Measurements from ENCODE around the gene TOX2.
A peak's percentile ranks its signal among the peaks of the same experiment; 100 is the strongest.

TOX2 gene

GRCh38 chr20:44075191-44075949 is 160.7 kb downstream of the TOX2 start:
- DNase-seq (ENCODE audit: low read depth in 2 of 2) = no peak

GRCh38 chr20:44075950-44076232 is 161.2 kb downstream of the TOX2 start:
- no peak for DNase-seq (ENCODE audit: low read depth in 2 of 2)

DNA sequence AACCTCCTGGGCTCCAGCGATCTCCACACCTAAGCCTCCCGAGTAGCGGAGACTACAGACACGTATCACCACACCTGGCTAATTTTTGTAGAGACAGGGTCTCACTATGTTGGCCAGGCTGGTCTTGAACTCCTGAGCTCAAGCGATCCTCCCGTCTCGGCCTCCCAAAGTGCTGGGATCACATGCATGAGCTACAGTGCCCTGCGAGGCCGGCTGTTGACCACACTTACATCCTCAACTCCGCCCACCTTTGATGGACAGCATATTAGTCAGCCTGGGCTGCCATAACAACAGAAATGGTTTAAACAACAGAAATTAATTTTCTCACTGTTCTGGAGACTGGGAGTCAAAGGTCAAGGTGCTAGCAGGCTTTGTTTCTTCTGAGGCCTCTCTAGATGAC is 164.6 kb downstream of the TOX2 start:
- no peak for DNase-seq (ENCODE audit: low read depth in 2 of 2)

DNA sequence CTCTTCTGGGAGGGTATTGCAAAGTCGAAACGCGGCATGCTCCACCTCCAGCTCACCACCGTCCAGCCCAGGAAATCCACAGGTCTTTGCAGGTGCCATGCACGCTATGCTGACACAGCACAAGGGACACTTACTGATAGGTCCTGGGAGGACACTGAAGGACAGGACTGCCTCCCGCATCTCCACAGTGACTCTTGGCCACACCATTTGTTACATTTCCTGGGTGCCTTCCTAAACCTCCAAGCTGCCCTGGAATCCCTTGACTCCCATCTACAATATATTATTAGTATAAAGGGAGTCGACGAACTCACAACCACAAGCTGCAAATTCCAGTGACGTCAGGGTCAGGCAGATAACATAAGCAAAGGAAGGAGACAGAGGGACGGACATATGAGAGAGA is 165.4 kb downstream of the TOX2 start:
- no peak for DNase-seq (ENCODE audit: low read depth in 2 of 2)

DNA sequence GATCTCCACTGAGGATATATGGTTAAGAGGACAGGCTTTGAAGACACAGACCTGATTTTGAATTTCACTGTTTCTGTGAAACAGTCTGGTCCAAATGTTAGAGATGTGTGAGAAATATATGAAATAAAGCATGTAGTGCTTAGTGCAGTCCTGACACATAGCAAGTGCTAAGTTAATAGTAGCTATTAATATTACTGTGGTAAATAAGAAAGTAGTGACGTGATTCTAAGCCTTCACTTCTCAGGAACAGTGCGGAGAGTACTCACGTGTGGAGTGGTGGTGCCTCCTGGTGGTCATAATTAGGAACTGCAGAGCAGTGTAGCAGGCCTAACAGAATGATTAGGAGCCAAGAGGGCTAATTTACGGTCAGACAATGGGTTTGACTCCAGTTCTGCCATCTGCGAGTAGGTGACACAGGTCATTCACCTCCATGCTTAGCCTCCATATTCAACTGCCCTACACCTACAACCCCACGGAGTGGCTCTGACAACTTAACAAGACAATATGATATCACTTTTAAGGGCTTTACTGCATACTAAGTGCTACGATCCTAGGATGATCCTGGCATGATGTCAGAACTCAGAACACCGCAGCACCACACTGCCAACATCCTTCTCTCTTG is 166.1 kb downstream of the TOX2 start:
- peak; percentile 58 to 69 for DNase-seq (ENCODE audit: low read depth in 2 of 2)

DNA sequence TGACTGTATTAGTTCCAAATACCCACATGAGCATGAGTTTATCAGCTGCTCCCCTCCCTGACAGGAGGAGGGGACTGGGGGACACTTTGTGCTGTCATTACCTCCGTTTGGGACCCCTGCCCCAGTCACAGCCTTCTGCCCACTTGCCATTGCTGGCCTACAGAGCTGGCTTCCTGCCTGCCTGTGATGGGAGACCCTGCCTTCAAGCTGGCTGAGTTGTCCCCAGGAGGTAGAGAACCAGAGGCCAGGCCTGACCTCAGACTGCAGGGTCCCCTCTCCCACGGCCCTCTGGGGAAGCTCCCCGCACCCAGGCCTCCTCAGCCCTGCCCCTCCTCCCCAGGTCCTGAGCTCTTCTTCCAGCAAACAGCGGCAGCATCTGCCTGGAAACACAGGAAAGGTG is 166.8 kb downstream of the TOX2 start:
- no peak for DNase-seq (ENCODE audit: low read depth in 2 of 2)

DNA sequence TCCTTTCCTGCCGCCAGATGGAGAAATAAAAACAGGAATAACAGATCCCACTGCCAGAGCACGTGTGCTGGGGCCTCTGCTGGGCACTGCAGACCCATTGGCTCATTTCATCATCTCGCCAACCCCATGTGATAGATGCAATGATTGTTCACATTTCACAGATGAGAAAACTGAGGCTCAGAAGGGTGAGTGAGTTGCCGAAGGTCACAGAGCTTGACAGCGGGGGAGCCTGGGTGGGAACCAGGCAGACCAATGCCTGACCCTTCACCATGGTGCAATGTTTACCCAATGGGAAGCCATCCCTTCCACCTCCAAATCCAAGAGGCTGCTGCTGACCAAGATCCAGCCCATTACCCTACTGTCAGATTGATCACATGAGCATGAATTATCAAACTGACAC is 167.2 kb downstream of the TOX2 start:
- no peak for DNase-seq (ENCODE audit: low read depth in 2 of 2)

- DNase-seq (ENCODE audit: low read depth in 2 of 2) = no peak
Observed at GRCh38 chr20:44083220-44083933, 168.7 kb downstream of the TOX2 start.

DNA sequence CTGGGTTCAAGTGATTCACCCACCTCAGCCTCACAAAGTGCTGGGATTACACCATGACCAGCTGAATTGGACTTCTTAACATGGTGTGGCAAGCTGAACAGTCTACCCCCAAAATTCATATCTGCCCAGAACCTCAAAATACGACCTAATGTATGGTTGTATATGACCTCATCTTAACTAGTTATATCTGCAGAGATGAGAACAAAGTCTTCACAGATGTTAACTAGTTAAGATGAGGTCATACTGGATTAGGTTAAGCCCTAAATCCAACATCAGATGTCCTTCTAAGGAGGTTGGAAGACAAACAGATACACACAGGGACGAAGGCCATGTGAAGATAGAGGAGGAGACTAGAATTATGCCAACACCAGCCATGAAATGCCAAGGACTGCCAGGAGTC is 169.8 kb downstream of the TOX2 start:
- no peak for DNase-seq (ENCODE audit: low read depth in 2 of 2)

DNA sequence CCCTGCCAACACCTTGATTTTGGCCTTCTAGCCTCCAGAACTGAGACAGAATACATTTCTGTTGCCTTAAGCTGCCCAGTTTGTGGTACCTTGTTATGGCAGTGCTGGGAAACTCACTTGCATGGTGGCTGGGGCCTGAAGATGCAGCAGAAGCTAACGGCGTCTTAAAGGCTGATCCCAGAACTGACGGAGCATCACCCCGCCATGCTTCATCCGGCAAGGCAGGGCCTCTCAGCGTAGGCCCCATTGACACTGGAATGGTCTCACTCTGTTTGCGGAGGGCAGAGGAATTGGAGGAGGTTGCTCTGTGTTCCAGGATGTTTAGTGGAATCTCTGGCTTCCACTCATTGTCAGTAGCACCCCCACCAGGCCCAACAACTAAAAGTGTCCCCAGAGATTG is 170.2 kb downstream of the TOX2 start:
- DNase-seq (ENCODE audit: low read depth in 2 of 2) = no peak

DNA sequence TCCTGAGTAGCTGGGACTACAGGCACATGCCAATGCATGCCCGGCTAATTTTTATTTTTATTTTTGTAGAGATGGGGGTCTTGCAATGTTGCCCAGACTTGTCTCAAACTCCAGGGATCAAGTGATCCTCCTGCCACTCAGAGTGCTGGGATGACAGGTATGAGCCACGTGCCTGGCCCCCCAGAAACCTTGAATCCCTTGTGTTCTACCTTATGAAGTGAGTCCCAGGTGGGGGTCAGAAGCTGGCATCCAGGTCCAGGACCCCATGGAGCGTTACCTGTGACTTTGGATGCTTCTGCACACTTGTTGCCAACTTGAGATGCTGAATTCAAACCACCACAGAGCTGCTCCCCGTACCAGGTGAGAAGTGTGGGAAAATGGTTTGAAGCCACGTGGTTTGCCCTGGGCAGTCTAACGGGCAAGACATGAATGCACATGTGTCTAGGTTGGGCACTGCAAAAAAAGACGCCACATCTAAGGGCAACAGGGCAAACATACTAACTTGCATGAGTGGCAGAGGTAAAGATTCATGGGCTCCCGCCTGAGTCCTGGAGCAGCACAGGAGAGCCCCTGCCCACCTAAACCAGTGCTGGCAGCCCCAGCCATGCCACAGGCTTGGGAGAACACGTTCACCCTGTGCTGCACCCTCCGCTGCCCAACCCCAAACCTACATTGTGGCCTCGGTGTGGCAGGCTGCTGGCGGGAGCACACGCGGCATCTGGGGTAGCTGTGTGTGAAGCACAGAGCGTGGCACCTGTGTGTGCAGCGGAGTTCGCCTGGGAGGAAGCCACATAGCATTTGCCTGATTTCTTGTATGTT is 171.2 kb downstream of the TOX2 start:
- no peak for DNase-seq (ENCODE audit: low read depth in 2 of 2)

GRCh38 chr20:44087051-44087856 is 172.6 kb downstream of the TOX2 start:
- DNase-seq (ENCODE audit: low read depth in 2 of 2) = no peak

DNA sequence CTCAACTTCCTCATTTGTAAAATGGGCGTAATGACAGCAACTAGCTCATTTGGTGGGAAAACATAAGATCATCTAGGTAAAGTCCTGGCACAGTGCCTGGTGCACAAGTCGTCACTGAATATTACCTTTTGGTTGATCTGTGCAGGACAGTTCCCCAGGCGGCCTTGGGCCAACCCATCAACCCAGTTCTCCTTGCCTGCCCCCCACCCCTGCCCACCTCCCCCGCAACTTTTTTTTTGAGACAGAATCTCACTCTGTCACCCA is 173.1 kb downstream of the TOX2 start:
- DNase-seq (ENCODE audit: low read depth in 2 of 2) = no peak

- no peak for DNase-seq (ENCODE audit: low read depth in 2 of 2)
Observed at GRCh38 chr20:44089987-44090674, 175.5 kb downstream of the TOX2 start.

DNA sequence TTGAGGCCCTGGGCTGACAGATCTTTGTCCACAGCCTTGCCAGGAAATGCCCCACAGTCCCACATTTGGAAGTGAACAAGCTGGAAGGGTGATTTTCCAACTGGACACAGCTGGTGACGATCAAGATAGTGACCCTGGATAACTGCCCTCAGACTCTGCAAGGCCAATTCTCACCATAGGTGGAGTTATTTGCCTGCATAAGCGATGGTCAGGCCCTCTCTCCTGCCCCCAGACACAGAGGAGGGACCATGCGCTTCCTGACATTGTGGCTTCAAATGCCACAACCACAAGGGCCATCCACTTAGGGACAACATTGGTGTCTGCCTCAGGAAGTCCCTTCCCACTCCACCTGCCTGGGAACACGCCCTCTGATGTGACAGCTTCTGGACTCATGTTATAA is 176.4 kb downstream of the TOX2 start:
- no peak for DNase-seq (ENCODE audit: low read depth in 2 of 2)

DNA sequence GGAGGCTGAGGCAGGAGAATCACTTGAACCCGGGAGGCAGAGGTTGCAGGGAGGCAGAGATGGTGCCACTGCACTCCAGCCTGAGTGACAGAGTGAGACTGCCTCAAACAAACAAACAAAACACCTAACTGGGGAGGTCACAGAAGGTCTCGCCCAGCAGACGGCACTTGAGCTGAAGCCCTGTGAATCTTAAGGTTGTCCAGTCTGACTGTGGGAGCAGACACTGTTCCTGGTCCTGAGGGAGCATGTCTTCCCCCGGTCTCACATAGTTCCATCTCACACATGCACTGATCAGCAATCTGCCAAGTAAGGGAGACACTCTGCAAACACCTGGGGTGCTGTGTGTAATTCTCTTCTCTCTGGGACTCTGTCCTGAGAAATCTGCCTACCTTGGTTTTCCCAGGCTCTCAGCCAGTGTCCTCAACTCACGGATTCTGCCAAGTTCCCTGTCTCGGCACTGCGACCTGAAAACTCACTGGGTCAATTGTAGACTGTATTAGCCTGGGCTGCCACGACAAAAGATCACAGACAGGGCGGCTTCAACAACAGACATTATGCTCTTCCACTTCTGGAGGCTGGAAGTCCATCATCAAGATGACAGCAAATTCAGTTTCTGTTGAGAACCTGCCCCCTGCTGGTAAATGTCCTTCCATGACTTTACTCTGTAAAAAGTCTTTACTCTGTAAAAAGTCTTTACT is 178.0 kb downstream of the TOX2 start:
- DNase-seq (ENCODE audit: low read depth in 2 of 2) = no peak

DNA sequence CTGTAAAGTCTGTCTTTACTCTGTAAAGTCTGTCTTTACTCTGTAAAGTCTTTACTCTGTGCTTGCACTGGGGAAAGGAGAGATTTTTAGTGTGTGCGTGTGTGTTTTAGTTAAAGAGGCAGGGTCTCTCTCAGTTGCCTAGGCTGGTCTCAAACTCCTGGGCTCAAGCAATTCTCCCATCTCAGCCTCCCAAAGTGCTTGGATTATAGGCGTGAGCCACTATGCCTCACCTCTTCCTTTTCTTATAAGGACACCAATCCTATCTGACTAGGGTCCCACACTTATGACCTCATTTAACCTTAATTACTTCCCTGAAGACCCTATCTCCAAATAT is 178.6 kb downstream of the TOX2 start:
- no peak for DNase-seq (ENCODE audit: low read depth in 2 of 2)

DNA sequence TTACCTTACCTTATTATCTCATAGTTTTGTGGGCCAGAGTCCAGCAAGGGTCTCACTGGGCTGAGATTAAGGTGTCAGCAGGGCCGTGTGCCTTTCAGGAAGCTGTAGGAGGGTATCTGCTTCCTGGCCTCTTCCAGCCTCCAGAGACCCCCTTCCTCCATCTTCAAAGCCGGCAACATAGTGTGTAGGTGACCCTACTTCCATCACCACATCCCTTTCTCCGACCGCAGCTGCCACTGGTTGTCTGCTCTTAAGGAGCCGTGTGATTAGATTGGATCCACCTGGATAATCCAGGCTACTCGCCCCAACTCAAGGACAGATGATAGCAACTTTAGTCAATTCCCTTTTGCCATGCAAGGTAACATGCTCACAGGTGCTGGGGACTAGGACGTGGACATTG is 181.2 kb downstream of the TOX2 start:
- no peak for DNase-seq (ENCODE audit: low read depth in 2 of 2)

- no peak for DNase-seq (ENCODE audit: low read depth in 2 of 2)
Observed at GRCh38 chr20:44097521-44098255, 183.0 kb downstream of the TOX2 start.

- no peak for DNase-seq (ENCODE audit: low read depth in 2 of 2)
Observed at GRCh38 chr20:44098256-44098630, 183.6 kb downstream of the TOX2 start.
